Measurements from ENCODE around the gene GPRC5D. TPM values are rescaled to one million over a fixed set of nuclear protein-coding genes. Genes with fewer than 3 reads are reported as not detected.

GPRC5D gene
- total RNA-seq, 1 donor from 2014 or later = 0.35 TPM

DNA sequence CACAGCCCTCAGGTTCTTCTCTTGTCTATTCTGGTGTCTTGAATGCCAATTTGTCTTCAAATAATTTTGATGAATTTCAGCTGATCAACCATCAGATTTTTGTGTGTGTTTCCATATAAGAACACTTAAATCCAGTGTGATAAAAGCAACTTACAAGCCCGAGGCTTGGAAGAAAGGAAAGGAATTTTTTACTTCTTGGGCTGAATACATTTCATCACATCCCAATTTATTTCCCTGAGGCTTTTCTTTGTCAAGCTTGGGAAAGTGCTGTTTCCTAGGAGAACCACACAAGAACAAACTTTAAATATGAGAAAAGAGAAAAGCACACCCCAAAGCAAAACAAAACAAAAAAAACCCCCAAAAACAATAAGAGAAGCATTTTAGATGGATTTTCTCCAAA is 26.6 kb downstream of the GPRC5D start:
- POLR2A ChIA-PET = no interaction called here
- TF ChIP-seq, protein P1, sequence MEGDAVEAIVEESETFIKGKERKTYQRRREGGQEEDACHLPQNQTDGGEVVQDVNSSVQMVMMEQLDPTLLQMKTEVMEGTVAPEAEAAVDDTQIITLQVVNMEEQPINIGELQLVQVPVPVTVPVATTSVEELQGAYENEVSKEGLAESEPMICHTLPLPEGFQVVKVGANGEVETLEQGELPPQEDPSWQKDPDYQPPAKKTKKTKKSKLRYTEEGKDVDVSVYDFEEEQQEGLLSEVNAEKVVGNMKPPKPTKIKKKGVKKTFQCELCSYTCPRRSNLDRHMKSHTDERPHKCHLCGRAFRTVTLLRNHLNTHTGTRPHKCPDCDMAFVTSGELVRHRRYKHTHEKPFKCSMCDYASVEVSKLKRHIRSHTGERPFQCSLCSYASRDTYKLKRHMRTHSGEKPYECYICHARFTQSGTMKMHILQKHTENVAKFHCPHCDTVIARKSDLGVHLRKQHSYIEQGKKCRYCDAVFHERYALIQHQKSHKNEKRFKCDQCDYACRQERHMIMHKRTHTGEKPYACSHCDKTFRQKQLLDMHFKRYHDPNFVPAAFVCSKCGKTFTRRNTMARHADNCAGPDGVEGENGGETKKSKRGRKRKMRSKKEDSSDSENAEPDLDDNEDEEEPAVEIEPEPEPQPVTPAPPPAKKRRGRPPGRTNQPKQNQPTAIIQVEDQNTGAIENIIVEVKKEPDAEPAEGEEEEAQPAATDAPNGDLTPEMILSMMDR (IDR thresholded peaks at IDR 0.05) = no peak
- DNase-seq (no peak), ATAC-seq (ENCODE audit: low read depth) (no peak)
- CTCF ChIA-PET = no interaction called here
- no peaks in the 10 kb centered on the region for H3K9me3 Mint-ChIP-seq
- H3K4me3 Mint-ChIP-seq = no peak overlapping the region
- H3K4me1 Mint-ChIP-seq = no peaks in the 10 kb centered on the region
- H3K36me3 Mint-ChIP-seq (ENCODE audit: low read depth) = no peaks in the 10 kb centered on the region
- H3K27me3 Mint-ChIP-seq = peaks cover 11% of the 10 kb centered on the region
- intact Hi-C loops (cut with micrococcal nuclease) = no loop called here
- no peak overlapping the region for H3K27ac Mint-ChIP-seq

- intact Hi-C loops (cut with micrococcal nuclease) = no loop called here
- Mint-ChIP-seq H3K4me1 (no peaks in the 10 kb centered on the region), H3K27me3 (peaks cover 11% of the 10 kb centered on the region), H3K9me3 (no peaks in the 10 kb centered on the region), H3K4me3 (no peak overlapping the region), H3K36me3 (ENCODE audit: low read depth) (no peaks in the 10 kb centered on the region), H3K27ac (no peak overlapping the region)
- ATAC-seq (ENCODE audit: low read depth) = no peak
- ChIA-PET POLR2A (no interaction called here), CTCF (no interaction called here)
- TF ChIP-seq, protein P1 (IDR thresholded peaks at IDR 0.05) = no peak
- DNase-seq = no peak
Observed at GRCh38 chr12:12924169-12924568, 27.8 kb downstream of the GPRC5D start.

GRCh38 chr12:12922978-12923377 is 29.0 kb downstream of the GPRC5D start:
- no peak overlapping the region for H3K27ac Mint-ChIP-seq
- ChIA-PET POLR2A (interaction anchor here (0.6 kb wide), 1 partner anchor 76 kb away, joined by 11 read pairs; no protein-coding TSS in a partner anchor), CTCF (no interaction called here)

DNA sequence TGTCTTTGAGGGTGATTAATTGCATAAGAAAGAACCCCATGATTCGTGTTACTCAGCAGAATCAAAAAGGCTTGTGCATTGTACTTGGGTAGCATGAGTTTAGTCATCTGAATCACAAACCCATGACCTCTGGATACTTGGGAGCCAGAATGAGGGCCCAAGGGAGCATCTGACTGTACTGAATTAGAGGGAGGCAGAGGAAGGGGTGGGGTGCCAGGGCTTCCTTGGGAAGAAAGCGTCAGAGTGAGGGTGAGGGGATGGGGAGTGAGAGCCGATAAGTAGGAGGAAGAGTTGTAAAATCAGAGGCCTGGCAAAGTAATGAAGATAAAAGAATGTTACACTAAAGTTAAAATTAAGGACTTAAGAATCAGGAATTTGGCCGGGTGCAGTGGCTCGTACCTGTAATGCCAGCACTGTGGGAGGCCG is 29.8 kb downstream of the GPRC5D start:
- ATAC-seq (ENCODE audit: low read depth) (no peak), DNase-seq (no peak)
- POLR2A ChIA-PET = no interaction called here
- H3K4me3 Mint-ChIP-seq = no peak overlapping the region
- H3K27ac Mint-ChIP-seq = no peak overlapping the region
- TF ChIP-seq, protein P1 (IDR thresholded peaks at IDR 0.05) = no peak
- no peaks in the 10 kb centered on the region for H3K36me3 Mint-ChIP-seq (ENCODE audit: low read depth)
- H3K27me3 Mint-ChIP-seq = peaks cover 15% of the 10 kb centered on the region
- no peaks in the 10 kb centered on the region for H3K4me1 Mint-ChIP-seq
- CTCF ChIA-PET = no interaction called here
- no peaks in the 10 kb centered on the region for H3K9me3 Mint-ChIP-seq
- intact Hi-C loops (cut with micrococcal nuclease) = no loop called here

More at GRCh38 chr12:12922978-12923377, 29.0 kb downstream of the GPRC5D start:
- H3K4me3 Mint-ChIP-seq = no peak overlapping the region
- ATAC-seq (ENCODE audit: low read depth) (no peak), DNase-seq (no peak)
- no peaks in the 10 kb centered on the region for H3K36me3 Mint-ChIP-seq (ENCODE audit: low read depth)
- peaks cover 11% of the 10 kb centered on the region for H3K27me3 Mint-ChIP-seq
- intact Hi-C loops (cut with micrococcal nuclease) = no loop called here
- H3K9me3 Mint-ChIP-seq = no peaks in the 10 kb centered on the region
- TF ChIP-seq, protein P1 (IDR thresholded peaks at IDR 0.05) = no peak
- H3K4me1 Mint-ChIP-seq = no peaks in the 10 kb centered on the region

DNA sequence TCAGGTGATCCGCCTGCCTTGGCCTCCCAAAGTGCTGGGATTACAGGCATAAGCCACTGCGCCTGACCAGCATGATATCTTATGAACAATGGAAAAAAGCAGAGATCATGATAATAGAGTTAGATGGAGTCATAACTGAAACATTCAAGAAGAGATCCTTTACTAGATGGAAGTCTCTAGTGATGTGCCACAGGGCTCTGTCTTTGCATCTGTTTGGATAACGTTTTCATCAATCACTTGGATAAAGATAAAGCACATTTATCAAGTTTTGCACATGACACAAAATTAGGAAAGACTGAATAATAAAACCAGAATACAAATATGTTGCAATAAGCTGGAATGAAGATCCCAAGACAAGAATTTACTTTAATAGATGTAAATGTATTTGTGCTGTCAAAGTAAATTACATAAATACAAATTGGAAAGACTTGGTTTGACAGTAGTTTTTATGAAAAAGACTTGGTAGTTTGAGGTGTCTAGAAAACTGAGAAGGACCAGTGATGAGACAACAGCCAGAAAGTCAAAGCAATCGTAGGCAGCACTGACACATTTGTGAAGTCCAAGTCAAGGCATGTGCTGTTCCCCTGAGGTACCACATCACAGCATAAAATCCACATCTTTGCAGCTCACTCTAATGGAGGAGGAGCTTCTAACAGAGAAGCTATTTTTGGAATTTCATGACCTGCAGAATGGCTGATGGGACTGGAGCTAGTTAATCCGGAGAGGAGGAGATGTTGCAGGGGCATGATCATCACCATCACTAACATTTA is 32.1 kb downstream of the GPRC5D start:
- H3K9me3 Mint-ChIP-seq = no peaks in the 10 kb centered on the region
- CTCF ChIA-PET = interaction anchor here (1.2 to 1.3 kb wide), 2 partner anchors 292 to 316 kb away, joined by 4 read pairs; no protein-coding TSS in a partner anchor
- H3K27ac Mint-ChIP-seq = no peak overlapping the region
- H3K27me3 Mint-ChIP-seq = peaks cover 18% of the 10 kb centered on the region
- no peaks in the 10 kb centered on the region for H3K36me3 Mint-ChIP-seq (ENCODE audit: low read depth)
- DNase-seq = no peak
- TF ChIP-seq, protein P1 (IDR thresholded peaks at IDR 0.05) = no peak
- peaks cover 8% of the 10 kb centered on the region for H3K4me1 Mint-ChIP-seq
- no peak for ATAC-seq (ENCODE audit: low read depth)
- intact Hi-C loops (cut with micrococcal nuclease) = loop anchor here (5.0 kb wide), 1 partner anchor 442 kb away; no protein-coding TSS in a partner anchor
- H3K4me3 Mint-ChIP-seq = no peak overlapping the region
- POLR2A ChIA-PET = no interaction called here

Measured in activated B cell treated with CpG ODN at 0.5 μM for 24 hours (primary cell).